Left renal pelvis (tissue), 4 donors: ENCODE results near the gene HIVEP2. TPM values are rescaled to one million over a fixed set of nuclear protein-coding genes. Genes with fewer than 3 reads are reported as not detected.

Experiments used
- DNase-seq, 4 donors: peaks; one replicate each; pipeline ENCODE4 v3.0.0-alpha.2; 2013; ENCODE audit warnings: low read depth in 4 of 4, low spot score in 3 of 4
- polyA plus RNA-seq, 4 donors: library from polyadenylated mRNA; unstranded; fragments of 120-200 nt; gene quantifications; one replicate each; pipeline ENCODE4 v1.2.1, GENCODE V29; 2013; ENCODE audit not compliant: insufficient read length in 4 of 4

Gene HIVEP2
- polyA plus RNA-seq, 4 donors = 10.2 to 15.8 (median 13.0) TPM

GRCh38 chr6:142945446-142946180, 637 bp upstream of the HIVEP2 start:
- peak in 3 of 4 donors; percentile 37 to 53 (median 46) for DNase-seq

- DNase-seq = peak in 3 of 4 donors; percentile 73 to 83 (median 78)
Measured at GRCh38 chr6:142944124-142945048, 590 bp downstream of the HIVEP2 start.

GRCh38 chr6:142943711-142944123, 1.3 kb downstream of the HIVEP2 start:
- DNase-seq = peak in 1 of 4 donors; percentile 18

GRCh38 chr6:142942805-142943227, 2.2 kb downstream of the HIVEP2 start:
- no peak for DNase-seq

GRCh38 chr6:142942238-142942637, 2.7 kb downstream of the HIVEP2 start:
- no peak for DNase-seq

DNA sequence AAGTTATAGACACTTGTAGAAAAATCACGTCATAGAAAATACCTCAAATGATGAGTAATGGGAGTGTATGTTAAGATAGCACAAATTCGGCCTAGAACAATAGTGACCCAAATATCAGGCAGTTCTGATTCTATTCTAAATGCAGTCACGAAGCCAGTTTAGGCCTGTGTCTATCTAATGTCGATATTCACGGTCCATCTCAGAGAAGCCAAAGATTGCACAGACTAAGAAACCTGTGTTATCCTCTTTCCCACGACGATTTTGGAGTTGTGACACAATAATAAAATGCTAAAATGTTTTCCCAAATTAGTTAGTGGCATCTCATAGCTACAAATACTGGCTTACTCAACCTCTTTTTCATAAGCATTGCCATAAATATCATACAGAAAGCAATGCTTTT, 4.0 kb downstream of the HIVEP2 start:
- DNase-seq = no peak

DNA sequence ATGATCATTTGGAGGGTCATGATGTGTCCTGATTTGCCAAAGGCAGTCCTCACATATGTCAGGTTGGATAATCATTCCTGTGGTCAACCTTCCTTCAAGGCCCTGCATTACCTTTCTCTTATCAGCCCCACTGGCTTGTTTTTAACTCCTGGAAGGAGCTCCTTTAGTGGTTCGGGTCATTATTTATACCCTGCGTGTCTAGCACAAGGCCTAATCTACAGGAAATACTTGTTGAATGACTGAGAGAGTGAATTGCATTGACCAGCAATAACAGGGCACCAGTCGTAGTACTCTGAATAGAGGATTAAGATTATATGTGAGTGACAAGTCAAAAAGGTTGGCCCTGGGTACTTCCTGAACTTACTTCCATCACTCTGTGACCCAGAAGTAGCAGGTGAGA, 4.5 kb downstream of the HIVEP2 start:
- DNase-seq = no peak

DNA sequence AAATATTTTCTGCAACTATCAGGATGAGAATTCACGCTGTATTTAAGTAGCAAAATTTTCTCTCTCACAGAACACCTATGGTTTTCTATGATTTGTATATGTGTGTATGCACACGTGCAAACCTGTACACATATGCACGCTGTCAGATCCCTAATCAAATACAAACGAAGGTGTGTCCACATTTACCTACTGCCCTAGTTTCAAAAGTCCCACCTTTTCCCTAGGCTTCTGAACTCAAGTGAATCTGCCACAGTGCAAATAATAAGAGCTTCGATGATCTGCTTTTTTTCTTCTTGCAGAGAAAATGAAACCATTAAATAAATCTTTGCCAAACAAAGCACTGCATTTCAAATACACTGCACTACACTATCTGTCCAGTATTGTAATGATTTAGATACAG, 6.5 kb downstream of the HIVEP2 start:
- no peak for DNase-seq

DNA sequence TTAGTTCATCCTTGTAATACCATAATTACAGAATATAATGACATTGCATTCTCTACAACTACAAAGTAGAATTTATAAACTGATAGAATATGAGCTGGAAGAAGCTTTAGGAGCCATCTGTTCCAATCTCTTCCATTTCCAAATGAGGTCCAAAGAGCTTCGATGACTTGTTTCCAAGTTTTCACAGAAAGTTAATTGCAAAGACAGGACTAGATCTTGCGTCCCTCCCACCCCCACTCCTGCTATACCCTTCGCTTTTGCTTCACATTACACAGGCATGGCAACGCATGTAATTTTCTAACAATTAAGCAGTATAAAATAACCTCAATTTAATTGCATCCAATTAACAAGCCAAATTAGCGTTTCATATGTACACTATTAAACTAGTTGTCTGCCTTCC, 7.0 kb downstream of the HIVEP2 start:
- no peak for DNase-seq

GRCh38 chr6:142935553-142936517, 9.1 kb downstream of the HIVEP2 start:
- DNase-seq = no peak

DNA sequence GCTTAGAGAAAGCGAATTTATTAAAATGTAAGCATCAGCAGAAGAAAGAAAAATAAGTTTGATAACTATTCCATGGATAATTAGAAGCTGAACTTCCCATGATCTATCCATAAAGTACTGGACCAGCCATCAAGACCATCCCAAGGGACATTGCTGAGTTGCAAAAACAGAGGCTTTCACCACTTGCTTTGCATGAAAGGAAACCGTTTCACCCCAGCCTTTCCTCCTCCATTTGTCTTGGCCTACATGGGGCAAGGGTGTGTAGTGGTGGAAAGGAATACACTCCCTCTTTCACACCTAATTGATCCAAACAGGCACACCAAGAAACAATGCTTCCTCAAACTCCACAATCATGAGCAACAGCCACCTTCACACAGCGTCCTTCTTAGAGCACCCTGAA, 10.4 kb downstream of the HIVEP2 start:
- DNase-seq = no peak

GRCh38 chr6:142934106-142934505, 10.9 kb downstream of the HIVEP2 start:
- DNase-seq = no peak

DNA sequence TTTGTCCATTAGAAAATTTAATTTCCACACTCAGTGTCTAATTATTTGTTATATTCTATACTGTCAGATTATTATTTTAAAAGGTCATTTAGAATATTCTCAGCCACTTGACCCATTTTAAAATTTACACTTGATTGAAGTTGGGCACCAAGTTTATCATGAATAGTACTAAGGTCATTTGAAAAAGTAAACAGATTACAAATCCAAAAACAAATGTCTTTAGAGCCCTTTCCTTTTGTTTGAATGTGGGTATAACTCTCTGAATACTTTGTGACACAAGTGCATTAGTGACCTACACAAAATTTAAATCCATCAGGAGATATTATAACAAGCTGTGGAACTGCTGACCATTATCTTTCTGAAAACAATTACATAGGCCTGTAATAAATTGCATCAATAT, 11.3 kb downstream of the HIVEP2 start:
- DNase-seq = no peak

DNA sequence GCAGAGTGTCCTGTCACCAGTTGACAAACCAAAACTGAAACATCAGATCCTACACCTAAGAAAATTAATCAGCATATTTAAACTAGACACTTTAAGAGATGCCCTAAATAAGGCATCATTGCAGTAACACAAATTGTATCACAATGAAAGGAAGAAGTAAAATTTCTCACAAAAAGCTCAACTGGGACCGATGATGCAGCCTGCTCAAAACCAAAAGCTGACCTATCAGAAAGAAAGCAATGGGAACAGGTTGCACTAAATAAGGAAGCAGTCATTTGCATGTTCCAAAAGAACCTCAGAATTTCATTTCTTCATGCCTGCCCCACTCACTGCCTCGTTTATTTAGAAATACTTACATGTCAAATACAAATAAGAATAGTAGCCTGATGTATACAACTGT, 12.1 kb downstream of the HIVEP2 start:
- no peak for DNase-seq

GRCh38 chr6:142929751-142930358, 15.1 kb downstream of the HIVEP2 start:
- no peak for DNase-seq

DNA sequence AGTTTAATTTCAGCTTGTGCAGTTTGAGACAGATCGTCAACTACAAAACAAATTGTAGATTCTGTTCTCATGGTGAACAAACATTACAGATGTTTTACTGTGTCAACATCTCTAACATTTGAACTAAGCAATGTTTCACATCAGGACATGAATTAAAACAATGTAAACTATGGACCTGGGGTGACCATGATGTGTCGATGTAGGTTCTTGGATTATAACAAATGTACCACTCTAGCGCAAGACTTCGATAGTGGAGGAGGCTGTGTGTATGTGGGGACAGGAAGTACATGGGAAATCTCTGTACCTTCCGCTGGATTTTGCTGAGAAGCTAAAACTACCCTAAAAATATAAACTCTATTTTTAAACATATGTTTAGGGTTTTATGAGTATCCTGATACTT, 17.1 kb downstream of the HIVEP2 start:
- DNase-seq = no peak

- peak in 1 of 4 donors; percentile 41 for DNase-seq
Measured at GRCh38 chr6:142927271-142927580, 17.8 kb downstream of the HIVEP2 start.

DNA sequence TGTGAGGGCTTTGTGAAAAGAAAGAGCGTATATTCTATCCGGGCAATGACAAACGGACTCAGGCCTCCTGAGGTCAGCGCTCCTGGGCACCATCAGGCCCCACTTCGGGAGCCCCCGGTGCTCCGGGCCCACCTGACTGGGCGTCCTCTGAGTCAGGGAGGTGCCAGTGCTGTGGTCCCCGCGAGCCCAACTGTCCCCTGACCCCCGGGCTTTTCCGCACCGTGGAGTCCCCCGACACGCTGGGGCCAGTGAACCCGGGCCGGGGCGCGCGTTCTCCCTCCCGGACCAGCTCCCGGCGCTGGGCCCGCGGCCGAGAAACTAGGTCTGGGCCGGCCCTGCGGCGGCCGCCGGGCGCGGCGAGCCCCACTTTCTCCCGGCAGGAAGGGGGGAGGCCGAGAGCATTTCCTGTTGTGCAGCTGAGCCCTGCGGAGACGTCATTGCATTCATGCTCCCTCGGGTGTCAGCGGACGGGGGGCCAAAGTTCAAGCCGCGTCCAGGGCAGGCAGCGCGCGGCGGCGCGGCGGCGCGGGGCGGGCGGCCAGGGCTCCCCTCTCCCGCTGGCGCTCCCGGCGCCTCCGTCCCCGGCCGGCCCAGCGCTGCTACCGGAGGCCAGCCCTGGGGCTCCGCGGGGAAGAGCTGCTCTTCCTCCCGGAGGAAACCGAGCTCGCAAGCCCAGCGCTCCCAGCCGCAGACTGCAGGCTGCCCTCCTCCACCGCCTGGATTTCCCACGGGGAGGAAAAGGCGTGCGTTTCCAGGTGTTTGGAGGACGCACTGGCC, 18.3 kb downstream of the HIVEP2 start:
- DNase-seq = peak; percentile 59 to 71 (median 66)

- DNase-seq = no peak
Measured at GRCh38 chr6:142926177-142926493, 18.8 kb downstream of the HIVEP2 start.
